Right lung (tissue), 5 donors: Measurements from ENCODE around the gene WDR17. TPM values are rescaled to one million over a fixed set of nuclear protein-coding genes. Genes with fewer than 3 reads are reported as not detected.
A peak's percentile ranks its signal among the peaks of the same experiment; 100 is the strongest.
"Not testable (repeated sequence)": the region's sequence is repeated elsewhere in the genome, so short reads cannot be mapped to it uniquely, and the experiment has no call there.

Experiments used
- DNase-seq, 2 donors: peaks; one replicate each; pipeline ENCODE4 v3.0.0-alpha.2; 2013
- polyA plus RNA-seq, 5 donors: library from polyadenylated mRNA; unstranded; fragments of 120-200 nt; gene quantifications; one replicate each; pipeline versions ENCODE4 v1.2.1 to v1.2.3, GENCODE V29; 2013; ENCODE audit warnings: inconsistent platforms in 1 of 5, low replicate concordance in 1 of 5; ENCODE audit not compliant: insufficient read length in 5 of 5, insufficient read depth in 1 of 5

The WDR17 gene
- polyA plus RNA-seq, 5 donors: 4.8 to 13.0 (median 10.1) TPM

- DNase-seq: no peak
Observed at GRCh38 chr4:176189891-176190795, 124.5 kb downstream of the WDR17 start.

GRCh38 chr4:176191974-176192373 lies 126.3 kb downstream of the WDR17 start:
- no peak for DNase-seq

- DNase-seq: no peak
Observed at GRCh38 chr4:176193126-176193525, 127.5 kb downstream of the WDR17 start.

- no peak for DNase-seq
Observed at GRCh38 chr4:176193938-176194337, 128.3 kb downstream of the WDR17 start.

- DNase-seq: peak; percentile 91 to 92
Observed at GRCh38 chr4:176195184-176195978, 129.7 kb downstream of the WDR17 start, which contains the start of gene SPATA4. Gene SPATA4 (minus strand): TSS chr4:176195585. CDS start chr4:176195562, 23 bp downstream.

- DNase-seq: no peak
Observed at GRCh38 chr4:176198316-176198903, 132.8 kb downstream of the WDR17 start.

GRCh38 chr4:176205299-176205698 lies 139.7 kb downstream of the WDR17 start:
- no peak for DNase-seq

- DNase-seq: no peak
Observed at GRCh38 chr4:176207839-176208238, 142.2 kb downstream of the WDR17 start.

- no peak for DNase-seq
Observed at GRCh38 chr4:176209535-176209934, 143.9 kb downstream of the WDR17 start.

- no peak for DNase-seq
Observed at GRCh38 chr4:176210101-176210500, 144.5 kb downstream of the WDR17 start.

- no peak for DNase-seq
Observed at GRCh38 chr4:176210579-176211296, 145.1 kb downstream of the WDR17 start.

- not testable (repeated sequence) for DNase-seq
Observed at GRCh38 chr4:176212351-176212750, 146.7 kb downstream of the WDR17 start.

GRCh38 chr4:176217510-176217909 lies 151.9 kb downstream of the WDR17 start:
- no peak for DNase-seq

GRCh38 chr4:176222149-176222548 lies 156.5 kb downstream of the WDR17 start:
- DNase-seq: no peak

- no peak for DNase-seq
Observed at GRCh38 chr4:176223561-176223960, 157.9 kb downstream of the WDR17 start.

- no peak for DNase-seq
Observed at GRCh38 chr4:176226736-176227135, 161.1 kb downstream of the WDR17 start.

- no peak for DNase-seq
Observed at GRCh38 chr4:176229645-176230044, 164.0 kb downstream of the WDR17 start.
